B cell (primary cell): Measurements from ENCODE around the gene TBCC.

Experiments
- CTCF ChIP-seq: fragments of 200-600 bp; IDR thresholded peaks from one replicate; pipeline ENCODE4 v1.8.0; 2022; ENCODE audit warnings: antibody characterized with exemption, mild to moderate bottlenecking
- EZH2 ChIP-seq: IDR thresholded peaks from 2 replicates; pipeline ENCODE4 v1.6.1; 2012; ENCODE audit warnings: borderline replicate concordance, low read depth, mild to moderate bottlenecking, moderate library complexity, low read length; ENCODE audit not compliant: insufficient read depth, poor library complexity, severe bottlenecking

- no peak for TF ChIP-seq CTCF
- TF ChIP-seq EZH2, result no peak
Observed at GRCh38 chr6:42704937-42705374, 40.9 kb downstream of the TBCC start.
